RWPE1 (cell line): ENCODE measurements around the gene ACER3.
"Not testable (repeated sequence)": the region's sequence is repeated elsewhere in the genome, so short reads cannot be mapped to it uniquely, and the experiment has no call there.

Experiments used
- CTCF ChIA-PET: fragments of 350-600 bp; sonication (Branson Sonifier 250); formaldehyde crosslinking; extraction: SDS; loops from one replicate; lab custom pipeline; 2021; lab: Yijun Ruan, JAX
- POLR2A ChIA-PET: fragments of 400-600 bp; formaldehyde crosslinking; extraction: SDS; loops from one replicate; lab custom pipeline; 2020; ENCODE audit warnings: antibody characterized with exemption; ENCODE audit not compliant: low non-redundant PET; lab: Yijun Ruan, JAX
- DNase-seq: peaks from one replicate; pipeline ENCODE4 v3.0.0; 2012; ENCODE audit warnings: low spot score
- H3K27ac ChIP-seq: fragments of 450-650 bp; 2 replicates; pipeline ENCODE4 v1.5.1; 2017
- TF ChIP-seq, protein P1 (sequence below): fragments of 450-650 bp; conservative IDR thresholded peaks from 2 replicates; pipeline ENCODE4 v1.5.1; 2017; ENCODE audit warnings: low read depth, mild to moderate bottlenecking

Gene ACER3

GRCh38 chr11:76947800-76948199 lies 87.1 kb downstream of the ACER3 start:
- CTCF ChIA-PET = no interaction called here

GRCh38 chr11:76955459-76956114 lies 94.9 kb downstream of the ACER3 start:
- DNase-seq = no peak
- TF ChIP-seq, protein P1, sequence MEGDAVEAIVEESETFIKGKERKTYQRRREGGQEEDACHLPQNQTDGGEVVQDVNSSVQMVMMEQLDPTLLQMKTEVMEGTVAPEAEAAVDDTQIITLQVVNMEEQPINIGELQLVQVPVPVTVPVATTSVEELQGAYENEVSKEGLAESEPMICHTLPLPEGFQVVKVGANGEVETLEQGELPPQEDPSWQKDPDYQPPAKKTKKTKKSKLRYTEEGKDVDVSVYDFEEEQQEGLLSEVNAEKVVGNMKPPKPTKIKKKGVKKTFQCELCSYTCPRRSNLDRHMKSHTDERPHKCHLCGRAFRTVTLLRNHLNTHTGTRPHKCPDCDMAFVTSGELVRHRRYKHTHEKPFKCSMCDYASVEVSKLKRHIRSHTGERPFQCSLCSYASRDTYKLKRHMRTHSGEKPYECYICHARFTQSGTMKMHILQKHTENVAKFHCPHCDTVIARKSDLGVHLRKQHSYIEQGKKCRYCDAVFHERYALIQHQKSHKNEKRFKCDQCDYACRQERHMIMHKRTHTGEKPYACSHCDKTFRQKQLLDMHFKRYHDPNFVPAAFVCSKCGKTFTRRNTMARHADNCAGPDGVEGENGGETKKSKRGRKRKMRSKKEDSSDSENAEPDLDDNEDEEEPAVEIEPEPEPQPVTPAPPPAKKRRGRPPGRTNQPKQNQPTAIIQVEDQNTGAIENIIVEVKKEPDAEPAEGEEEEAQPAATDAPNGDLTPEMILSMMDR = no peak
- no peak overlapping the region for H3K27ac ChIP-seq
- CTCF ChIA-PET = no interaction called here
- POLR2A ChIA-PET = no interaction called here

More at GRCh38 chr11:76947800-76948199, 87.1 kb downstream of the ACER3 start:
- POLR2A ChIA-PET = no interaction called here
- no peak overlapping the region for H3K27ac ChIP-seq
- no peak for DNase-seq
- TF ChIP-seq, protein P1 = no peak

- no peak overlapping the region for H3K27ac ChIP-seq
- TF ChIP-seq, protein P1 = no peak
- CTCF ChIA-PET = interaction anchor here (0.6 kb wide), 1 partner anchor 119 kb away, joined by 3 read pairs; no protein-coding TSS in a partner anchor
- DNase-seq = no peak
- POLR2A ChIA-PET = no interaction called here
Observed at GRCh38 chr11:76962583-76963416, 102.1 kb downstream of the ACER3 start.

DNA sequence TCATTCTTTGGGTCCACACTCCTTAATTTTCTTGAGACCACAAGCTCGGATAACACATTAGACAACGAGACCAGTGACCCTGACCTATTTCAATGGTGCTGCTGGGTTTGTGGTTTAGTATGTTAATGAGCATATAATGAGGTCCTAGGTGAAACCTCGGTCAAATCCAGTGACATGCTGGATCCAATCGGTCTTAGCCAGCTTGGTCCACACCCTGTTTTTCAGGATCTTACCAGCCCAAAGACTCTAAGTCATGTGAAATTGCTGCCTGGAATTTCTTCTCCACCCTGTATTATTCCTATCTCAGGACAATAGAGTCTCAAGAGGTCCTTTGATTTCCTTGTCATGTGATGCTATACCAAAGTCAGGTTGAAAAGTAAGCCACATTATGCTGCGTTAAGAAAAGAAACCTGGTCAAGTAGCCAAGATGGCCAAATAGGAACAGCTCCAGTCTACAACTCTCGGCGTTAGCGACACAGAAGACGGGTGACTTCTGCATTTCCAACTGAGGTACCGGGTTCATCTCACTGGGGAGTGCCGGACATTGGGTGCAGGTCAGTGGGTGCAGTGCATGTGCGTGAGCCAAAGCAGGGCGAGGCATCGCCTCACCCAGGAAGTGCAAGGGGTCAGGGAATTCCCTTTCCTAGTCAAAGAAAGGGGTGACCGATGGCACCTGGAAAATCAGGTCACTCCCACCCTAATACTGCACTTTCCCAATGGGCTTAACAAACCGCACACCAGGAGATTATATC lies 102.9 kb downstream of the ACER3 start:
- POLR2A ChIA-PET = interaction anchor here (0.7 kb wide), 1 partner anchor 112 kb away, joined by 3 read pairs; no protein-coding TSS in a partner anchor
- CTCF ChIA-PET = interaction anchor here (0.6 kb wide), 1 partner anchor 118 kb away, joined by 3 read pairs; no protein-coding TSS in a partner anchor
- not testable (repeated sequence) for DNase-seq, H3K27ac ChIP-seq

- ChIA-PET CTCF (no interaction called here), POLR2A (no interaction called here)
- no peak overlapping the region for H3K27ac ChIP-seq
- DNase-seq = no peak
- TF ChIP-seq, protein P1 = no peak
Observed at GRCh38 chr11:76972051-76972450, 111.3 kb downstream of the ACER3 start.

GRCh38 chr11:76974179-76974891 lies 113.6 kb downstream of the ACER3 start:
- POLR2A ChIA-PET = no interaction called here

More at GRCh38 chr11:76974179-76974891, 113.6 kb downstream of the ACER3 start:
- no peak overlapping the region for H3K27ac ChIP-seq
- CTCF ChIA-PET = no interaction called here
- TF ChIP-seq, protein P1 = no peak
- DNase-seq = no peak
